A549 (cell line): Measurements from ENCODE around the gene GNB1L.

ENCODE experiments used
- CBX2 ChIP-seq: fragments of 200-600 bp; sonication (generic); IDR thresholded peaks from 2 replicates; pipeline ENCODE4 v1.6.1; 2016; ENCODE audit warnings: low read depth, mild to moderate bottlenecking, borderline replicate concordance
- CHD2 ChIP-seq: fragments of 150-350 bp; IDR thresholded peaks from 2 replicates; pipeline ENCODE4 v1.6.1; 2014; ENCODE audit warnings: low read length; ENCODE audit not compliant: partially characterized antibody
- CTCF ChIP-seq: fragments of >200 bp; sonication (Bioruptor Twin); formaldehyde crosslinking; IDR thresholded peaks from 3 replicates; pipeline ENCODE4 v1.5.1; 2016
- E2F6 ChIP-seq: IDR thresholded peaks from 2 replicates; pipeline ENCODE4 v1.6.1; 2012; ENCODE audit warnings: low read depth, borderline replicate concordance
- ESRRA ChIP-seq: fragments of 150-350 bp; IDR thresholded peaks from 2 replicates; pipeline ENCODE4 v1.6.1; 2014; ENCODE audit warnings: mild to moderate bottlenecking, low read length, borderline replicate concordance
- MAX ChIP-seq: IDR thresholded peaks from 2 replicates; pipeline ENCODE4 v1.6.1; 2012
- MYC ChIP-seq: IDR thresholded peaks from 2 replicates; pipeline ENCODE4 v1.6.1; 2012; ENCODE audit warnings: mild to moderate bottlenecking, inconsistent platforms, low read length, improper control_type of control experiment, borderline replicate concordance
- POLR2A ChIP-seq: IDR thresholded peaks from 2 replicates; pipeline ENCODE4 v1.6.1; 2012; ENCODE audit warnings: mild to moderate bottlenecking, low read length
- POLR2AphosphoS2 ChIP-seq: conservative IDR thresholded peaks from 2 replicates; pipeline ENCODE4 v1.6.1; 2012; ENCODE audit warnings: low read length, improper control_type of control experiment, inconsistent platforms
- RCOR1 ChIP-seq: fragments of 150-350 bp; IDR thresholded peaks from 2 replicates; pipeline ENCODE4 v1.6.1; 2014; ENCODE audit warnings: antibody characterized with exemption, low read length, low read depth
- REST ChIP-seq: fragments of 200-600 bp; sonication (generic); IDR thresholded peaks from 2 replicates; pipeline ENCODE4 v1.6.1; 2016; ENCODE audit warnings: antibody characterized with exemption, mild to moderate bottlenecking, moderate library complexity
- RFX5 ChIP-seq: fragments of 450-650 bp; IDR thresholded peaks from 2 replicates; pipeline ENCODE4 v1.7.1; 2014; ENCODE audit warnings: antibody characterized with exemption, mild to moderate bottlenecking, moderate library complexity
- ZFP36 ChIP-seq: fragments of 450-650 bp; IDR thresholded peaks from 2 replicates; pipeline ENCODE4 v1.6.1; 2014; ENCODE audit warnings: borderline replicate concordance; ENCODE audit not compliant: partially characterized antibody

GRCh38 chr22:19772673-19773469, 81.8 kb downstream of the GNB1L start:
- TF ChIP-seq CTCF (no peak), MAX (no peak), E2F6 (no peak), ZFP36 (no peak), MYC (no peak), CHD2 (no peak), POLR2AphosphoS2 (no peak), RFX5 (no peak), REST (no peak), RCOR1 (no peak), ESRRA (no peak), CBX2 (no peak), POLR2A (no peak)
